Measurements from ENCODE around the gene GNAL.
"Not testable (repeated sequence)": the region's sequence is repeated elsewhere in the genome, so short reads cannot be mapped to it uniquely, and the experiment has no call there.

The GNAL gene

GRCh38 chr18:11669271-11669947 is 19.7 kb upstream of the GNAL start:
- no peak for DNase-seq (ENCODE audit: low read depth)

GRCh38 chr18:11669948-11670275 is 19.2 kb upstream of the GNAL start:
- no peak for DNase-seq (ENCODE audit: low read depth)

DNA sequence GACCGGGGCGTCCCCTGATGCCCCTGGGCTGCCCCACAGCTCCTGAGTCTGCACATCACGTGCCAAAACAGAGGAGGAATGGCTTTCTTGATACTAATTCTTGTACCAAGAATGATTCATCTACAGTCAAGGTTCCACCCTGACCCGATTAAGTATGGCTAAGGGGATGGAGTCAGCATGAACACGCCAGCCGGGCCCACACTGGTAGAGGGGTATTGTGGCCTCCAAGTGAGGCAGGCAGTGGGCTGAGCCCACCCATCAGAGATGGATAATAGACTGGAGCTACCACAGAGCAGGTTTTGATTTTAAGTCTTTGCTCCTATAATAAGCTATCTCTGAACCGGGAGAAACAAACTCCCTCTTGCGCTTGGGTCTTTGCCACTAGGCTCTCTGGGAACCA is 17.9 kb upstream of the GNAL start:
- DNase-seq (ENCODE audit: low read depth) = no peak

- no peak for DNase-seq (ENCODE audit: low read depth)
These were observed 16.9 kb upstream of the GNAL start for GRCh38 chr18:11672198-11672597.

GRCh38 chr18:11672846-11673454 is 16.1 kb upstream of the GNAL start:
- DNase-seq (ENCODE audit: low read depth) = no peak

GRCh38 chr18:11673560-11673959 is 15.5 kb upstream of the GNAL start:
- DNase-seq (ENCODE audit: low read depth) = no peak

DNA sequence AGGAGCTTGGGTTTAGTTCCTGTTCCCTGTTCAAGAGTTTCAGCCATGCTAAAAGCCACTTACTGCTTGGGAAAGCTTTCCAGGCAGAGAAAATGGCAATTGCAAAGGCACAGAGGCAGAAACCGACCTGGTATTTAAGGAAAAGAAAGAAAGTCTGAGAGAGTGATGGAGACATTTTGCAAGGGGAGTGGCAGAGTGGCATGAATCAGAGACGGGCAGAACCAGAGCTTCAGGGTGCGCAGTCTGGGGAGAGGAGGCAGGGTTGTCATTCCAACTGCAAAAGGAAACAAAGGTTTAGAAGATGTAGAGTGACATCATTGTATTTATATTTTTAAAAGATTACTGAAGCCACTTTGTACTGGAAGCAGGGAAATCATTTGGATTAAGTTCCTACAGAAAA is 14.9 kb upstream of the GNAL start:
- no peak for DNase-seq (ENCODE audit: low read depth)

DNA sequence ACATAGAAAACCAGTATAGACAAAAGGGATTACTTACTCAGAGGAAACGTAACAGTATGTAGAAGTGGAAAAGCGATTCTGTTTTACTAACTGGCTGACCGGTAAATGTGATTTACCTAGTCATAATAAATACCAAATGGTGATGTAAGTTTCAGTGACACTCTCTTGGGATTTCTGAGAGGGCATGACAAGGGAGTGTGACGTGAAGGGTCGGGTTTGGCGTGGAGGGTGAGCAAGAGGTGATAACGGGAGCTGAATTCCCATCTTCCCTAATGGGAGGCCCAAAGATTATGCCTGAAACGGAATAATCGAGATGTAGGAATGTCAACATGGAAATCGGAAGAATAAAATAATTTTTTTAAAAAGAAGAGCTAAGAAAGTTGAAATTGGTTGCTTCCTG is 12.7 kb upstream of the GNAL start:
- no peak for DNase-seq (ENCODE audit: low read depth)

DNA sequence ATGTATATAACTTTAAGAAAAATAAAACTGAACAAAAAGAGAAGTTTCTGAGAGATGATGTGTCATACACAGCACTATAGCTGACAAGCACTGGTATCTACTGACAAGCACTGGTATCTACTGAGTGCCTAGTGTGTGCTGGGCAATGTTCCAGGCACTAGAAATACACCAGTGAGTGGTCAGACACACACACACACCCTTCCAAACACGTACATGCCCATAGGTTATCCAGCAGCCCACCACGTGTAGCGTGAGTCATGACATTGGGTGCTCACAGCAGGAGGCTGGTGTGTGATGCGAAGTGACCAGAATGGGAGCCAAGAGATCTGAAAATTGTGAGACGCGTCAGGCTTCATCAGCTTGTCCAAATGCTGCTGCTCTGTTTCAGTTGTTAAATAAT is 12.2 kb upstream of the GNAL start:
- no peak for DNase-seq (ENCODE audit: low read depth)

DNA sequence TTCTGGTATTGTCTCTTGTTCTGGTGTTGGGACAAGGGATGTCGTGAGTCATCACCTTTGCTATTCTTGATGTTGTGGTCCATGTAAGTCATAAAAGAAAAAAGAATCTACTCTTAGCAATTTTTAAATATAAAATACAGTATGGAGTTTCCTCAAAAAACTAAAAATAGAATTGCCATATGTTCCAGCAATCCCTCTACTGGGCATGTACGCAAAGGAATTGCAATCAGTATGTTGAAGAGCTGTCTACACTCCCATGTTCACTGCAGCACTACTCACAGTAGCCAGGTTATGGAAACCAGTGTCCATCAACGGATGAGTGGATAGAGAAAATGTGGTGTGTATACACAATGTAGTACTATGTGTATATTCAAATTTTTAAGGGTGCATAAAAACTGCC is 10.9 kb upstream of the GNAL start:
- DNase-seq (ENCODE audit: low read depth) = no peak

DNA sequence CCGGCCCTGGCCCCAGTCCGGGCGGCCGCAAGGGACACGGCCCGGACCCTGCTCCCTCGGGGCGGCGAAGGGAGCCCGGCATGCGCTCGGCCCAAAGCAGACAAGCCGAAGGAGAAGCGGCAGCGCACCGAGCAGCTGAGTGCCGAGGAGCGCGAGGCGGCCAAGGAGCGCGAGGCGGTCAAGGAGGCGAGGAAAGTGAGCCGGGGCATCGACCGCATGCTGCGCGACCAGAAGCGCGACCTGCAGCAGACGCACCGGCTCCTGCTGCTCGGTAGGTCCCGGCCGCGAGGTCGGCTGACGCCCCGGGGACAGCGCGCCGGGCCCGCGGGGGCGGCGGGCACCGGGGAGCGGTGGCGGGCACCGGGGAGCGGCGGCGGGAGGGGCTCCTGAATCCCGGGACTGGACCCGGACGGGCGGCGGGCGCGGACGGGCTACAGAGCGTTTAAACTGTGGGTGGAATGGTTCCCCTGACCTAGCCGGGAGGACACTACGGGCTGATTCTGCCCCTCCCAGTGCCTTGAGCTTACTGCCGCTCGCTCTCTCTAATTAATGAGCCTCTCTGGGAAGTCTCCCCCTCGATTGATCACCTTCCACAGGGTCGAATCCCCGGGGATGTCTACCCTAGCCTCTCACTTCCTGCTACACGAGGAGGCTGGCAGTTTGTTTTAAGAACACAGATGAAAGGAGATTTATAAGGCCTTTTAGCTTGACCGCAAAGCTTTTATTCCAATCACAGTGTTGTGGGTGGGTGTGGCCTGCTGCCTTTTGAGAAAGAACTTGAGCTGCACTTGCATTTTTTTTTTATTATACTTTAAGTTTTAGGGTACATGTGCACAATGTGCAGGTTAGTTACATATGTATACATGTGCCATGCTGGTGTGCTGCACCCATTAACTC is 853 bp downstream of the GNAL start:
- DNase-seq (ENCODE audit: low read depth) = no peak

DNA sequence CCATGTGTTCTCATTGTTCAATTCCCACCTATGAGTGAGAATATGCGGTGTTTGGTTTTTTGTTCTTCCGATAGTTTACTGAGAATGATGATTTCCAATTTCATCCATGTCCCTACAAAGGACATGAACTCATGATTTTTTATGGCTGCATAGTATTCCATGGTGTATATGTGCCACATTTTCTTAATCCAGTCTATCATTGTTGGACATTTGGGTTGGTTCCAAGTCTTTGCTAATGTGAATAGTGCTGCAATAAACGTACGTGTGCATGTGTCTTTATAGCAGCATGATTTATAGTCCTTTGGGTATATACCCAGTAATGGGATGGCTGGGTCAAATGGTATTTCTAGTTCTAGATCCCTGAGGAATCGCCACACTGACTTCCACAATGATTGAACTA is 1.6 kb downstream of the GNAL start:
- not testable (repeated sequence) for DNase-seq (ENCODE audit: low read depth)

- DNase-seq (ENCODE audit: low read depth) = no peak
These were observed 6.7 kb downstream of the GNAL start for GRCh38 chr18:11695736-11696135.

DNA sequence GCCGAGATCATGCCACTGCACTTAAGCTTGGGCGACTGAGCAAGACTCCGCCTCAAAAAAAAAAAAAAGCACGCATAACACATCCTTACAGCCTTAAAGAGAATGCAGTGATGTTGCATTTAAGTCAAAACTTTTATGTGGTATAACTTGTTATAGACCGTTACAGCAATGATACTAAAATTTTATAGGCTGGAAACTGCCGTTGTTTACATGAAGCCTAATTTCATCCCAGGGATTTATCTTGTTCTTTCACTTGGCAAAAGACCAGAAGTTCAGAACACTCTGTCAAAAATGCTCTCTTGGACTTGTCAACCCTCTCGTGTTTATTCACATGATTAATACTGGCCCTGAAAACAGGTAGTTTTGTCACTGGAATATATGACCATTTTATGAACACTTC is 7.4 kb downstream of the GNAL start:
- DNase-seq (ENCODE audit: low read depth) = no peak

GRCh38 chr18:11700876-11701275 is 11.8 kb downstream of the GNAL start:
- DNase-seq (ENCODE audit: low read depth) = no peak

- DNase-seq (ENCODE audit: low read depth) = no peak
These were observed 21.5 kb downstream of the GNAL start for GRCh38 chr18:11710578-11710977.

DNA sequence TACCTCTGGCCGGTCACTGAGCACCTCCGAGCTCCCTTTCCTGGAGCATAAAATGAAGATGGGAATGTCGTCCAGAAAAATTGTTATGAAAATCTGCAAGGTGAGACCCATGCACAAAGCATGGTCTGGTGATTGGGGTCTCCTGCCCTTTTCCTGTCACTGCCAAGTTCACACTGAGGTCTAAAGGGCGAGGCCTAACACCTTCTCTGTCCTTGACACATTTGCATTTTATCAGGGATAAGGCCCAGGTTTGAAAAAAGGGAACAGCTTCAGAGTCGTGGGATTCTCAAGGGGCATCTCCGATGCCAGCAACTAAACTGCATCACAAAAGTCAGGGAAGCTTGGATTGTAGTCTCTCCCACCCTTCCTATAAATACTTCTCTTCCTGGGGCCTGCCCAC is 24.7 kb downstream of the GNAL start:
- no peak for DNase-seq (ENCODE audit: low read depth)

DNA sequence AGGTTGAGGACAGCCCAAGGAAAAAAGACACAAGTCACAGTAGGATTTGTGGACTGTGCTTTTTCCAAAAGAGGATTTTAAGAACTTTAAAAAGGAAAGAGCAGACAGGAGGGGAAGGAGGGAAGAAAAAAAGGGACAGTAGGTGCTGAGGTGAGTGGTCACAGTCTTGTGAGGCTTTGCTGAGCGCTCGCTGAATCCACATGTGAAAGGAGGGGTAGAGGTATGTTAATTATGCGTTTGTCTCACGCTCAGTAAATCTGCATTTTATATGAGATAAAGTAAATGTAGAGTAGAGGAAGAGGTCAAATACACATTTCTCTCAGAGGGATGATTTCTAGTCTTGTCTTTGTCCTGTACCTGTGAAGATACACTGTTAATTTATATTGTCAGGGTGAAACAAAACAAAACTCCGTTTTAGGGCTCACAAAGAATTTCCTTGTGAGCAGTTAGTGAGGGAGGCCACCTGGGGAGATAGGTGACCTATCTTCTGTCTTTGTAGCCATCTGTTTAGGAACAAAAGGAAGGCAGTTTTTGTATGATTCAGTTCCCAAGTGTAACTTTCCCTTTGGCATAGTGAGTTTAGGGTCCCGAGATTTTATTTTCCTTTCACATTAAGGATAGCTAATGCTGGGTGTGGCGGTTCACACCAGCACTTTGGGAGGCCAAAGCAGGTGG is 25.3 kb downstream of the GNAL start:
- DNase-seq (ENCODE audit: low read depth) = no peak

GRCh38 chr18:11716767-11717315 is 27.8 kb downstream of the GNAL start:
- not testable (repeated sequence) for DNase-seq (ENCODE audit: low read depth)

GRCh38 chr18:11719050-11719449 is 30.0 kb downstream of the GNAL start:
- DNase-seq (ENCODE audit: low read depth) = no peak

DNA sequence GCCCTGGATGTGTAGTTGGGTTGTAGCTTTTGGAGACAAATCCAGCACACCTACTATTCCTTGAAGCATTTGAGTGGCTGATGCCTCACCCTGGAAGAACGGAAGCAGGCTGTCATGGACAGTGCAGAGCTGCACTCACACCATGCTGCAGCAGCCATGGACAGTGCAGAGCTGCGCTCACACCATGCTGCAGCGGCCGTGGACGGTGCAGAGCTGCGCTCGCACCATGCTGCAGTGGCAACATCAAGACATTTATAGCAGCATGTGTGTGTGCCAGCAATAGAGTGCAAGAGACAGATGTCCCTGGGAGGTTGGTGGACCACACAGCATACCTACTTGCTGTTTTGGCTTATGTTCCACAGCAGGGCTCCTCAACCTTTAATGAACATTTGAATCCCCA is 30.6 kb downstream of the GNAL start:
- no peak for DNase-seq (ENCODE audit: low read depth)

DNA sequence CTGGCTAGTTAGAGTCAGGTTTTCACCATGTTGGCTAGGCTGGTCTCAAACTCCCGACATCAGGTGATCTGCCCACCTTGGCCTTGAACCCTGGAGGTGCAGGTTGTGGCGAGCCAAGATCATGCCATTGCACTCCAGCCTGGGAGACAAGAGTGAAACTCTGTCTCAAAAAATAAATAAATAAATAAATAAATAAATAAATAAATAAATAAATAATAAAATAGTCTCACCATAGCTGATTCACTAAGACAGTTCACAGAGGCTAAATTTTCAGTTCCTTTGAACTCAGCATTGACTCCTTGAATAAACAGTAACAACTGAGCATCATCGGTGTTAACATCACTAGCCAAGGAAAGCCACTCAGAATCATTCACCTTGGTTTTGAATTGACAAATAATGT is 32.7 kb downstream of the GNAL start:
- DNase-seq (ENCODE audit: low read depth) = no peak

All from GM04503 (cell line).